SK-N-SH (cell line): ENCODE measurements around the gene KCNV2. TPM values are rescaled to one million over a fixed set of nuclear protein-coding genes. Genes with fewer than 3 reads are reported as not detected.

ENCODE experiments used
- CTCF ChIA-PET: fragments of 300-600, 350-600 bp; formaldehyde crosslinking; extraction: SDS; loops from one replicate; lab custom pipeline; 2021; lab: Yijun Ruan, JAX
- POLR2A ChIA-PET: fragments of 350-600 bp; sonication (Branson Sonifier 250); formaldehyde crosslinking; extraction: SDS; loops from one replicate; lab custom pipeline; 2020; ENCODE audit warnings: antibody characterized with exemption, inconsistent platforms; lab: Yijun Ruan, JAX
- DNase-seq: peaks from one replicate; pipeline ENCODE4 v3.0.0; 2012
- H2AFZ ChIP-seq: fragments of 200-600 bp; sonication (generic); 2 replicates; pipeline ENCODE4 v1.8.1; 2016; ENCODE audit warnings: antibody characterized with exemption, mild to moderate bottlenecking, low read depth
- H3F3A ChIP-seq: fragments of 200-600 bp; sonication (generic); replicated peaks from 2 replicates; pipeline ENCODE3; 2016; ENCODE audit warnings: antibody characterized with exemption, mild to moderate bottlenecking; ENCODE audit not compliant: insufficient read depth
- H3K27ac ChIP-seq, 2 experiments: fragments of 200-500 bp in 1 of 2; fragments of 200-600 bp in 1 of 2; sonication (Bioruptor generic) in 1 of 2; sonication (generic), shearing (Covaris generic) in 1 of 2; 2 replicates each; pipeline versions ENCODE4 v1.5.1 to v1.6.1; 2014 to 2016; ENCODE audit warnings: low read depth in 2 of 2, inconsistent platforms in 1 of 2, low read length in 1 of 2, mild to moderate bottlenecking in 1 of 2, mixed read lengths in 1 of 2
- H3K27me3 ChIP-seq: fragments of 200-600 bp; sonication (generic), shearing (Covaris generic); 2 replicates; pipeline ENCODE4 v1.6.1; 2016; ENCODE audit warnings: mixed run types; ENCODE audit not compliant: insufficient read depth
- H3K36me3 ChIP-seq, 2 experiments: fragments of 200-500 bp in 1 of 2; fragments of 200-600 bp in 1 of 2; sonication (Bioruptor generic) in 1 of 2; sonication (generic) in 1 of 2; replicated peaks in 1 of 2; 2 replicates each; pipeline versions ENCODE3 to v1.5.1; 2014 to 2016; ENCODE audit warnings: low read length in 1 of 2, mild to moderate bottlenecking in 1 of 2; ENCODE audit not compliant: insufficient read depth in 2 of 2, control insufficient read depth in 1 of 2
- H3K4me1 ChIP-seq, 2 experiments: fragments of 200-500 bp in 1 of 2; fragments of 200-600 bp in 1 of 2; sonication (Bioruptor generic) in 1 of 2; sonication (generic), shearing (Covaris generic) in 1 of 2; 2 replicates each; pipeline versions ENCODE4 v1.5.1 to v1.6.1; 2014 to 2016; ENCODE audit warnings: low read depth in 1 of 2, low read length in 1 of 2, mixed run types in 1 of 2; ENCODE audit not compliant: insufficient read depth in 2 of 2, control insufficient read depth in 1 of 2
- H3K4me2 ChIP-seq: fragments of 200-600 bp; sonication (generic), shearing (Covaris generic); 2 replicates; pipeline ENCODE4 v1.6.1; 2017; ENCODE audit warnings: mixed run types
- H3K4me3 ChIP-seq, 2 experiments: fragments of 200-500 bp in 1 of 2; fragments of 200-600 bp in 1 of 2; sonication (Bioruptor generic) in 1 of 2; sonication (generic), shearing (Covaris generic) in 1 of 2; 2 replicates each; pipeline versions ENCODE4 v1.5.1 to v1.8.1; 2014 to 2016; ENCODE audit warnings: low read depth in 2 of 2, inconsistent platforms in 1 of 2, low read length in 1 of 2, mild to moderate bottlenecking in 1 of 2, mixed read lengths in 1 of 2, moderate library complexity in 1 of 2
- H3K79me2 ChIP-seq: fragments of 200-600 bp; sonication (generic); 2 replicates; pipeline ENCODE4 v1.8.1; 2017; ENCODE audit warnings: mild to moderate bottlenecking; ENCODE audit not compliant: insufficient read depth
- H3K9ac ChIP-seq: fragments of 200-600 bp; sonication (generic); 2 replicates; pipeline ENCODE4 v1.6.1; 2017; ENCODE audit warnings: mixed run types
- H3K9me2 ChIP-seq: fragments of 200-600 bp; sonication (generic); 2 replicates; pipeline ENCODE4 v1.6.1; 2017; ENCODE audit warnings: mixed run types
- H3K9me3 ChIP-seq: fragments of 200-600 bp; sonication (generic); 2 replicates; pipeline ENCODE4 v1.6.1; 2017; ENCODE audit warnings: mixed run types, mild to moderate bottlenecking, moderate library complexity
- H4K20me1 ChIP-seq: fragments of 200-600 bp; sonication (generic); 2 replicates; pipeline ENCODE4 v1.6.1; 2017; ENCODE audit warnings: mild to moderate bottlenecking, mixed run types; ENCODE audit not compliant: insufficient read depth
- EP300 ChIP-seq, 2 experiments: IDR thresholded peaks; 2 replicates each; pipeline versions ENCODE4 v1.4.0 to v1.6.1; 2012; ENCODE audit warnings: borderline replicate concordance in 1 of 2, low read depth in 1 of 2, low read length in 1 of 2
- FOXJ3 ChIP-seq: sonication (generic); formaldehyde crosslinking; IDR thresholded peaks from 2 replicates; pipeline ENCODE4 v1.5.1; 2020; ENCODE audit warnings: mild to moderate bottlenecking, missing genetic modification reagents
- GATA2 ChIP-seq: sonication (generic); formaldehyde crosslinking; IDR thresholded peaks from 2 replicates; pipeline ENCODE4 v1.5.0; 2020; ENCODE audit warnings: mild to moderate bottlenecking, missing genetic modification reagents
- JUND ChIP-seq: IDR thresholded peaks from 2 replicates; pipeline ENCODE4 v1.4.0; 2012
- MEF2A ChIP-seq: IDR thresholded peaks from 2 replicates; pipeline ENCODE4 v1.4.0; 2012; ENCODE audit warnings: low read depth, borderline replicate concordance
- MXI1 ChIP-seq: IDR thresholded peaks from 2 replicates; pipeline ENCODE4 v1.6.1; 2012; ENCODE audit warnings: mild to moderate bottlenecking, low read depth, low read length, improper control_type of control experiment
- RCOR1 ChIP-seq: fragments of 150-350 bp; IDR thresholded peaks from 2 replicates; pipeline ENCODE4 v1.6.1; 2017; ENCODE audit warnings: antibody characterized with exemption, low read length
- SIN3A ChIP-seq: IDR thresholded peaks from 2 replicates; pipeline ENCODE4 v1.6.1; 2012; ENCODE audit warnings: low read depth, mild to moderate bottlenecking, low read length, moderate library complexity, borderline replicate concordance
- TCF12 ChIP-seq: IDR thresholded peaks from 2 replicates; pipeline ENCODE4 v1.4.0; 2012
- TEAD4 ChIP-seq: IDR thresholded peaks from 2 replicates; pipeline ENCODE4 v1.4.0; 2012; ENCODE audit warnings: mild to moderate bottlenecking, borderline replicate concordance; ENCODE audit not compliant: insufficient read depth
- YY1 ChIP-seq: IDR thresholded peaks from 2 replicates; pipeline ENCODE4 v1.4.0; 2012; ENCODE audit warnings: low read depth, mild to moderate bottlenecking
- WGBS: methylation state at CpG from one replicate; pipeline ENCODE4 v1.1.6; 2017; ENCODE audit warnings: low lambda C conversion rate; 5-methylcytosine and 5-hydroxymethylcytosine counted together
- polyA plus RNA-seq, 3 experiments: library from polyadenylated mRNA; depleted of rRNA; stranded (reverse); fragments of >200 nt; gene quantifications; 2 replicates each; pipeline ENCODE4 v1.2.3, GENCODE V29; 2012
- TF ChIP-seq, protein P1 (sequence below): IDR thresholded peaks from 2 replicates; pipeline ENCODE4 v1.4.0; 2012; ENCODE audit warnings: low read depth, borderline replicate concordance
- TF ChIP-seq, protein P2 (sequence below): fragments of 150-350 bp; IDR thresholded peaks from 2 replicates; pipeline ENCODE4 v1.6.1; 2016; ENCODE audit warnings: mild to moderate bottlenecking, low read depth, low read length
- TF ChIP-seq, protein P3 (sequence below): IDR thresholded peaks from 2 replicates; pipeline ENCODE4; 2012
- TF ChIP-seq, protein P4 (sequence below): fragments of 200-600 bp; sonication (generic); IDR thresholded peaks from 2 replicates; pipeline ENCODE4 v1.6.1; 2017; ENCODE audit warnings: antibody characterized with exemption, mild to moderate bottlenecking, moderate library complexity
- TF ChIP-seq, protein P5 (sequence below): IDR thresholded peaks from 2 replicates; pipeline ENCODE4 v1.4.0; 2012; ENCODE audit warnings: low read depth
- TF ChIP-seq, protein P6 (sequence below): IDR thresholded peaks from 2 replicates; pipeline ENCODE4 v1.4.0; 2012; ENCODE audit warnings: low read depth, borderline replicate concordance

The KCNV2 gene
- polyA plus RNA-seq, 1 of the 3 experiments (the other 2 are of a cell fraction), result not detected

DNA sequence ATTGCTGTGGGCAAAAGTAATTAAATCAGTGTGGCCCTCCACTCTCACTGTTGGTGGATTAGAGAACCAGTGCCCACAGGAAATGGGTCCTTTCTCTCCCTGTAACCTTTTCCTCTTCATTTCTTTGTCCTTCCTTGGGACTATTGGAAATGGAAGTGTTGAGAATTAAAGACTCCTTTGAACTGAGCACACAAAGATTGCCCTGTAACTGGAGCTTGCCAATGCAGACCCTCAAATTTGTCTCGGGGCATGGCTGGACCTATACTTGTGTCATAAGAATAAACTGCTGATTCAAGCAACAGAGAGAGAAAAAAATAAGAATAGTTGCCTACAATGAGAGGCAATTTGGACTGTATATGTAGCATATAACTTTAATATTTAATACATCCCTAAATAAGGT is 13.7 kb downstream of the KCNV2 start:
- no peak for DNase-seq
- no peaks in the 10 kb centered on the region for H3F3A ChIP-seq
- no peak overlapping the region for H3K4me3 ChIP-seq
- no peak overlapping the region for H2AFZ ChIP-seq
- CTCF ChIA-PET, result interaction anchor here (0.8 to 1.5 kb wide), 5 partner anchors 12 to 599 kb away, joined by 3 to 5 read pairs (median 4); partner anchors contain the start of gene KCNV2
- POLR2A ChIA-PET, result no interaction called here
- H3K4me1 ChIP-seq, result peaks cover 7% of the 10 kb centered on the region in 2 experiments; a peak in 1 of 4 replicates
- no peaks in the 10 kb centered on the region for H3K27me3 ChIP-seq
- H3K9me2 ChIP-seq, result no peaks in the 10 kb centered on the region
- no peaks in the 10 kb centered on the region for H3K79me2 ChIP-seq
- TF ChIP-seq MEF2A (no peak), EP300 (IDR thresholded peaks at IDR 0.05; ENCODE audit: borderline replicate concordance in 1 of 2, low read depth in 1 of 2, low read length in 1 of 2) (no peak), YY1 (no peak), TEAD4 (no peak), RCOR1 (no peak), JUND (no peak), GATA2 (no peak), TCF12 (no peak), FOXJ3 (no peak), SIN3A (no peak), MXI1 (no peak)
- TF ChIP-seq, protein P1, sequence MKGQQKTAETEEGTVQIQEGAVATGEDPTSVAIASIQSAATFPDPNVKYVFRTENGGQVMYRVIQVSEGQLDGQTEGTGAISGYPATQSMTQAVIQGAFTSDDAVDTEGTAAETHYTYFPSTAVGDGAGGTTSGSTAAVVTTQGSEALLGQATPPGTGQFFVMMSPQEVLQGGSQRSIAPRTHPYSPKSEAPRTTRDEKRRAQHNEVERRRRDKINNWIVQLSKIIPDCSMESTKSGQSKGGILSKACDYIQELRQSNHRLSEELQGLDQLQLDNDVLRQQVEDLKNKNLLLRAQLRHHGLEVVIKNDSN, result no peak
- TF ChIP-seq, protein P2, sequence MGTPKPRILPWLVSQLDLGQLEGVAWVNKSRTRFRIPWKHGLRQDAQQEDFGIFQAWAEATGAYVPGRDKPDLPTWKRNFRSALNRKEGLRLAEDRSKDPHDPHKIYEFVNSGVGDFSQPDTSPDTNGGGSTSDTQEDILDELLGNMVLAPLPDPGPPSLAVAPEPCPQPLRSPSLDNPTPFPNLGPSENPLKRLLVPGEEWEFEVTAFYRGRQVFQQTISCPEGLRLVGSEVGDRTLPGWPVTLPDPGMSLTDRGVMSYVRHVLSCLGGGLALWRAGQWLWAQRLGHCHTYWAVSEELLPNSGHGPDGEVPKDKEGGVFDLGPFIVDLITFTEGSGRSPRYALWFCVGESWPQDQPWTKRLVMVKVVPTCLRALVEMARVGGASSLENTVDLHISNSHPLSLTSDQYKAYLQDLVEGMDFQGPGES, result no peak
- TF ChIP-seq, protein P3, sequence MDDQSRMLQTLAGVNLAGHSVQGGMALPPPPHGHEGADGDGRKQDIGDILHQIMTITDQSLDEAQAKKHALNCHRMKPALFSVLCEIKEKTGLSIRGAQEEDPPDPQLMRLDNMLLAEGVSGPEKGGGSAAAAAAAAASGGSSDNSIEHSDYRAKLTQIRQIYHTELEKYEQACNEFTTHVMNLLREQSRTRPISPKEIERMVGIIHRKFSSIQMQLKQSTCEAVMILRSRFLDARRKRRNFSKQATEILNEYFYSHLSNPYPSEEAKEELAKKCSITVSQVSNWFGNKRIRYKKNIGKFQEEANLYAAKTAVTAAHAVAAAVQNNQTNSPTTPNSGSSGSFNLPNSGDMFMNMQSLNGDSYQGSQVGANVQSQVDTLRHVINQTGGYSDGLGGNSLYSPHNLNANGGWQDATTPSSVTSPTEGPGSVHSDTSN, result no peak
- TF ChIP-seq, protein P4, sequence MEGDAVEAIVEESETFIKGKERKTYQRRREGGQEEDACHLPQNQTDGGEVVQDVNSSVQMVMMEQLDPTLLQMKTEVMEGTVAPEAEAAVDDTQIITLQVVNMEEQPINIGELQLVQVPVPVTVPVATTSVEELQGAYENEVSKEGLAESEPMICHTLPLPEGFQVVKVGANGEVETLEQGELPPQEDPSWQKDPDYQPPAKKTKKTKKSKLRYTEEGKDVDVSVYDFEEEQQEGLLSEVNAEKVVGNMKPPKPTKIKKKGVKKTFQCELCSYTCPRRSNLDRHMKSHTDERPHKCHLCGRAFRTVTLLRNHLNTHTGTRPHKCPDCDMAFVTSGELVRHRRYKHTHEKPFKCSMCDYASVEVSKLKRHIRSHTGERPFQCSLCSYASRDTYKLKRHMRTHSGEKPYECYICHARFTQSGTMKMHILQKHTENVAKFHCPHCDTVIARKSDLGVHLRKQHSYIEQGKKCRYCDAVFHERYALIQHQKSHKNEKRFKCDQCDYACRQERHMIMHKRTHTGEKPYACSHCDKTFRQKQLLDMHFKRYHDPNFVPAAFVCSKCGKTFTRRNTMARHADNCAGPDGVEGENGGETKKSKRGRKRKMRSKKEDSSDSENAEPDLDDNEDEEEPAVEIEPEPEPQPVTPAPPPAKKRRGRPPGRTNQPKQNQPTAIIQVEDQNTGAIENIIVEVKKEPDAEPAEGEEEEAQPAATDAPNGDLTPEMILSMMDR, result no peak
- TF ChIP-seq, protein P5, sequence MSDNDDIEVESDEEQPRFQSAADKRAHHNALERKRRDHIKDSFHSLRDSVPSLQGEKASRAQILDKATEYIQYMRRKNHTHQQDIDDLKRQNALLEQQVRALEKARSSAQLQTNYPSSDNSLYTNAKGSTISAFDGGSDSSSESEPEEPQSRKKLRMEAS, result no peak
- TF ChIP-seq, protein P6, sequence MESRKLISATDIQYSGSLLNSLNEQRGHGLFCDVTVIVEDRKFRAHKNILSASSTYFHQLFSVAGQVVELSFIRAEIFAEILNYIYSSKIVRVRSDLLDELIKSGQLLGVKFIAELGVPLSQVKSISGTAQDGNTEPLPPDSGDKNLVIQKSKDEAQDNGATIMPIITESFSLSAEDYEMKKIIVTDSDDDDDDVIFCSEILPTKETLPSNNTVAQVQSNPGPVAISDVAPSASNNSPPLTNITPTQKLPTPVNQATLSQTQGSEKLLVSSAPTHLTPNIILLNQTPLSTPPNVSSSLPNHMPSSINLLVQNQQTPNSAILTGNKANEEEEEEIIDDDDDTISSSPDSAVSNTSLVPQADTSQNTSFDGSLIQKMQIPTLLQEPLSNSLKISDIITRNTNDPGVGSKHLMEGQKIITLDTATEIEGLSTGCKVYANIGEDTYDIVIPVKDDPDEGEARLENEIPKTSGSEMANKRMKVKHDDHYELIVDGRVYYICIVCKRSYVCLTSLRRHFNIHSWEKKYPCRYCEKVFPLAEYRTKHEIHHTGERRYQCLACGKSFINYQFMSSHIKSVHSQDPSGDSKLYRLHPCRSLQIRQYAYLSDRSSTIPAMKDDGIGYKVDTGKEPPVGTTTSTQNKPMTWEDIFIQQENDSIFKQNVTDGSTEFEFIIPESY, result no peak
- TF ChIP-seq, all 33 proteins: peak for 0
- Histone ChIP-seq H3K27ac (no peak overlapping the region), H4K20me1 (no peaks in the 10 kb centered on the region), H3K9me3 (no peaks in the 10 kb centered on the region), H3K36me3 (no peaks in the 10 kb centered on the region), H3K4me2 (no peak overlapping the region), H3K9ac (no peak overlapping the region)
- WGBS, result 92% methylated on average over 1 of the region's 1 CpG
